Amygdala (tissue), 56 donors: ENCODE results near the gene GRIN2C.
A peak's percentile ranks its signal among the peaks of the same experiment; 100 is the strongest.
"Not testable (repeated sequence)": the region's sequence is repeated elsewhere in the genome, so short reads cannot be mapped to it uniquely, and the experiment has no call there.

Source experiments
- DNase-seq, 56 donors: peaks; one replicate each; lab custom pipeline; 2025; lab: John Stamatoyannopoulos, UW

GRIN2C gene

GRCh38 chr17:74859459-74860228 is at the start of gene GRIN2C:
Gene GRIN2C, minus strand, starts transcription at chr17:74859885. Its CDS starts 4,793 bp downstream, at chr17:74855092.
- DNase-seq, result peak in 1 of 56 donors; percentile 29

- not testable (repeated sequence) for DNase-seq
These were observed 49.4 kb upstream of the GRIN2C start for GRCh38 chr17:74909097-74909496.

GRCh38 chr17:74907012-74907411 is 47.3 kb upstream of the GRIN2C start:
- DNase-seq, result no peak

- DNase-seq, result not testable (repeated sequence)
These were observed 46.6 kb upstream of the GRIN2C start for GRCh38 chr17:74906214-74906793.

- no peak for DNase-seq
These were observed 45.2 kb upstream of the GRIN2C start for GRCh38 chr17:74904687-74905409.

- no peak for DNase-seq
These were observed 44.0 kb upstream of the GRIN2C start for GRCh38 chr17:74903671-74904070.

- no peak for DNase-seq
These were observed 43.3 kb upstream of the GRIN2C start for GRCh38 chr17:74903034-74903433.

- DNase-seq, result no peak
These were observed 41.9 kb upstream of the GRIN2C start for GRCh38 chr17:74901353-74902135.

- no peak for DNase-seq
These were observed 40.5 kb upstream of the GRIN2C start for GRCh38 chr17:74900208-74900607.

GRCh38 chr17:74898376-74898946 is 38.8 kb upstream of the GRIN2C start:
- no peak for DNase-seq

GRCh38 chr17:74893936-74894671 is 34.4 kb upstream of the GRIN2C start:
- no peak for DNase-seq

- peak in 5 of 56 donors; percentile 4 to 53 (median 15) for DNase-seq
These were observed 33.6 kb upstream of the GRIN2C start, which contains the start of gene FADS6 for GRCh38 chr17:74892974-74893911. Gene FADS6, minus strand, starts transcription at chr17:74893633. Its CDS starts 38 bp downstream, at chr17:74893595.

GRCh38 chr17:74892013-74892841 is 32.5 kb upstream of the GRIN2C start:
- DNase-seq, result no peak

GRCh38 chr17:74890554-74890953 is 30.9 kb upstream of the GRIN2C start:
- DNase-seq, result no peak

- DNase-seq, result no peak
These were observed 28.8 kb upstream of the GRIN2C start for GRCh38 chr17:74888469-74888868.

GRCh38 chr17:74883241-74883745 is 23.6 kb upstream of the GRIN2C start:
- DNase-seq, result no peak
